H1 (cell line): ENCODE results near the gene DCDC2C. TPM values are rescaled to one million over a fixed set of nuclear protein-coding genes. Genes with fewer than 3 reads are reported as not detected.
A peak's percentile ranks its signal among the peaks of the same experiment; 100 is the strongest.

Experiments
- CTCF ChIA-PET: fragments of 300-600 bp; sonication (Branson Sonifier 250); formaldehyde crosslinking; loops from one replicate; lab custom pipeline; 2021; ENCODE audit not compliant: partially characterized antibody; lab: Charles Lee
- POLR2A ChIA-PET: fragments of 300-600 bp; sonication (Branson Sonifier 250); formaldehyde crosslinking; loops from one replicate; lab custom pipeline; 2021; ENCODE audit warnings: inconsistent platforms; ENCODE audit not compliant: partially characterized antibody; lab: Charles Lee
- DNase-seq, 2 experiments: peaks; one replicate each; pipeline versions ENCODE4 v3.0.0 to v3.0.0-alpha.2; 2010 to 2022; ENCODE audit warnings: low spot score in 2 of 2, low read depth in 1 of 2, mixed read lengths in 1 of 2
- FAIRE-seq: peaks from 2 replicates; lab custom pipeline; 2011; peaks lifted over from hg19 to GRCh38; lab: Jason Lieb, UNC
- H2AFZ ChIP-seq: 2 replicates; pipeline ENCODE4 v1.8.1; 2012; ENCODE audit warnings: low read length, inconsistent platforms
- H2AK5ac ChIP-seq: 2 replicates; pipeline ENCODE4 v1.6.1; 2013; ENCODE audit warnings: low read depth, low read length
- H2BK120ac ChIP-seq: replicated peaks from 2 replicates; pipeline ENCODE3; 2013; ENCODE audit warnings: low read depth, low read length, inconsistent platforms
- H2BK12ac ChIP-seq: 2 replicates; pipeline ENCODE4 v1.6.1; 2013; ENCODE audit warnings: low read depth, low read length
- H2BK15ac ChIP-seq: 2 replicates; pipeline ENCODE4 v1.6.1; 2013; ENCODE audit warnings: low read length
- H2BK20ac ChIP-seq: 2 replicates; pipeline ENCODE4 v1.6.1; 2013; ENCODE audit warnings: low read length
- H2BK5ac ChIP-seq: 2 replicates; pipeline ENCODE4 v1.6.1; 2013; ENCODE audit warnings: low read depth, low read length
- H3K14ac ChIP-seq: 2 replicates; pipeline ENCODE4 v1.6.1; 2013; ENCODE audit warnings: inconsistent platforms; ENCODE audit not compliant: insufficient read length
- H3K18ac ChIP-seq: 2 replicates; pipeline ENCODE4 v1.6.1; 2013; ENCODE audit warnings: low read length; ENCODE audit errors: extremely low read depth
- H3K23ac ChIP-seq: 2 replicates; pipeline ENCODE4 v1.6.1; 2013; ENCODE audit warnings: inconsistent platforms; ENCODE audit not compliant: insufficient read length
- H3K23me2 ChIP-seq: 2 replicates; pipeline ENCODE4 v1.6.1; 2013; ENCODE audit warnings: low read depth, low read length
- H3K27ac ChIP-seq: 2 replicates; pipeline ENCODE4 v1.6.1; 2011; ENCODE audit warnings: low read depth, low read length, inconsistent platforms
- H3K27me3 ChIP-seq, 4 experiments: replicated peaks in 1 of 4; 1 replicate in 1 of 4; 2 replicates in 3 of 4; pipeline versions ENCODE4 v1.6.1 to v1.8.1; 2011 to 2013; ENCODE audit warnings: low read length in 3 of 4, mild to moderate bottlenecking in 3 of 4, inconsistent platforms in 2 of 4, mixed read lengths in 2 of 4, moderate library complexity in 1 of 4; ENCODE audit not compliant: control insufficient read depth in 3 of 4, insufficient read depth in 3 of 4; ENCODE audit errors: extremely low read depth in 1 of 4
- H3K36me3 ChIP-seq, 4 experiments: 2 replicates each; pipeline versions ENCODE4 v1.6.1 to v1.8.1; 2011 to 2013; ENCODE audit warnings: mild to moderate bottlenecking in 4 of 4, low read length in 3 of 4, moderate library complexity in 2 of 4, control low read depth in 1 of 4, inconsistent platforms in 1 of 4; ENCODE audit not compliant: insufficient read depth in 4 of 4, control insufficient read depth in 2 of 4
- H3K4ac ChIP-seq: replicated peaks from 2 replicates; pipeline ENCODE3; 2013; ENCODE audit warnings: low read length, low read depth, mixed read lengths, inconsistent platforms; ENCODE audit not compliant: insufficient read length
- H3K4me1 ChIP-seq, 4 experiments: replicated peaks in 1 of 4; 1 replicate in 1 of 4; 2 replicates in 3 of 4; pipeline versions ENCODE4 v1.6.1 to v1.8.1; 2011 to 2013; ENCODE audit warnings: low read length in 3 of 4, inconsistent platforms in 2 of 4, mixed read lengths in 1 of 4; ENCODE audit not compliant: insufficient read depth in 4 of 4, control insufficient read depth in 3 of 4
- H3K4me2 ChIP-seq, 2 experiments: 2 replicates each; pipeline versions ENCODE4 v1.6.1 to v1.8.1; 2011 to 2013; ENCODE audit warnings: low read depth in 2 of 2, low read length in 2 of 2, control low read depth in 1 of 2, inconsistent platforms in 1 of 2, mild to moderate bottlenecking in 1 of 2; ENCODE audit not compliant: insufficient read depth in 1 of 2
- H3K4me3 ChIP-seq, 4 experiments: fragments of 200-600, 300-600 bp in 1 of 4; sonication (generic), shearing (Covaris generic), sonication (Bioruptor Twin) in 1 of 4; 2 replicates each; pipeline versions ENCODE4 v1.5.1 to v1.8.1; 2011 to 2016; ENCODE audit warnings: low read length in 4 of 4, low read depth in 3 of 4, control low read depth in 2 of 4, inconsistent platforms in 2 of 4, mild to moderate bottlenecking in 2 of 4, mixed read lengths in 1 of 4, moderate library complexity in 1 of 4; ENCODE audit not compliant: insufficient read depth in 2 of 4; ENCODE audit errors: extremely low read depth in 1 of 4
- H3K56ac ChIP-seq: replicated peaks from 2 replicates; pipeline ENCODE3; 2013; ENCODE audit warnings: low read depth, mild to moderate bottlenecking, mixed read lengths, low read length, inconsistent platforms; ENCODE audit not compliant: insufficient read length
- H3K79me1 ChIP-seq: 2 replicates; pipeline ENCODE4 v1.6.1; 2013; ENCODE audit warnings: low read depth, low read length, control low read depth
- H3K79me2 ChIP-seq, 2 experiments: 2 replicates each; pipeline versions ENCODE4 v1.6.1 to v1.8.1; 2012 to 2013; ENCODE audit warnings: low read length in 2 of 2, mild to moderate bottlenecking in 2 of 2, inconsistent platforms in 1 of 2; ENCODE audit not compliant: insufficient read depth in 2 of 2, control insufficient read depth in 1 of 2
- H3K9ac ChIP-seq, 4 experiments: replicated peaks in 1 of 4; 1 replicate in 1 of 4; 2 replicates in 3 of 4; pipeline versions ENCODE4 v1.6.1 to v1.8.1; 2011 to 2013; ENCODE audit warnings: low read depth in 3 of 4, low read length in 3 of 4, control low read depth in 2 of 4, mild to moderate bottlenecking in 2 of 4, moderate library complexity in 2 of 4, inconsistent platforms in 1 of 4; ENCODE audit errors: extremely low read depth in 1 of 4
- H3K9me3 ChIP-seq, 2 experiments: 2 replicates each; pipeline versions ENCODE4 v1.6.1 to v1.8.1; 2012 to 2013; ENCODE audit warnings: mild to moderate bottlenecking in 2 of 2, moderate library complexity in 2 of 2, control low read depth in 1 of 2, inconsistent platforms in 1 of 2, low read depth in 1 of 2, low read length in 1 of 2, mixed read lengths in 1 of 2; ENCODE audit not compliant: insufficient read depth in 2 of 2
- H4K20me1 ChIP-seq, 2 experiments: replicated peaks in 1 of 2; 2 replicates each; pipeline versions ENCODE3 to v1.8.1; 2011 to 2013; ENCODE audit warnings: inconsistent platforms in 2 of 2, low read length in 2 of 2, mild to moderate bottlenecking in 1 of 2; ENCODE audit not compliant: insufficient read depth in 2 of 2, control insufficient read depth in 1 of 2
- H4K5ac ChIP-seq: 2 replicates; pipeline ENCODE4 v1.6.1; 2013; ENCODE audit warnings: low read length, low read depth, mixed read lengths, inconsistent platforms; ENCODE audit not compliant: insufficient read length
- H4K8ac ChIP-seq: 2 replicates; pipeline ENCODE4 v1.8.0; 2013; ENCODE audit warnings: mild to moderate bottlenecking, moderate library complexity, low read length, inconsistent platforms; ENCODE audit not compliant: insufficient read depth; ENCODE audit errors: extremely low read depth
- H4K91ac ChIP-seq: replicated peaks from 2 replicates; pipeline ENCODE3; 2013; ENCODE audit warnings: low read length, mixed read lengths, inconsistent platforms; ENCODE audit not compliant: insufficient read length
- HDAC6 ChIP-seq: IDR thresholded peaks from one replicate; pipeline ENCODE4 v1.7.1; 2012; ENCODE audit warnings: low read depth, mild to moderate bottlenecking, inconsistent platforms, low read length, moderate library complexity
- RAD21 ChIP-seq, 2 experiments: IDR thresholded peaks in 1 of 2; conservative IDR thresholded peaks in 1 of 2; 2 replicates each; pipeline ENCODE4 v1.6.1; 2011; ENCODE audit warnings: low read depth in 2 of 2, low read length in 2 of 2, improper control_type of control experiment in 1 of 2, inconsistent platforms in 1 of 2, mild to moderate bottlenecking in 1 of 2, moderate library complexity in 1 of 2
- WGBS, 2 experiments: shearing (Covaris generic) in 1 of 2; methylation state at CpG; one replicate each; pipeline versions ENCODE4 v1.1.6 to v1.1.7; 2013 to 2015; ENCODE audit warnings: low lambda C conversion rate in 2 of 2, mixed read lengths in 2 of 2, inconsistent platforms in 1 of 2, low coverage in 1 of 2, missing lambda C conversion rate in 1 of 2; ENCODE audit not compliant: insufficient replicate concordance in 2 of 2, insufficient coverage in 1 of 2, insufficient read length in 1 of 2; ENCODE audit errors: extremely low coverage in 1 of 2, missing lambda C conversion rate in 1 of 2; 5-methylcytosine and 5-hydroxymethylcytosine counted together
- polyA plus RNA-seq, 7 experiments: library from polyadenylated mRNA; depleted of rRNA in 3 of 7; stranded (reverse) in 5 of 7; unstranded in 2 of 7; fragments of >200 nt in 5 of 7; fragments of 200-250 nt in 2 of 7; gene quantifications; 1 replicate in 5 of 7; 2 replicates in 1 of 7; 4 replicates in 1 of 7; pipeline versions ENCODE4 v1.2.1 to v1.2.3, GENCODE V29; 2011 to 2013; ENCODE audit warnings: missing spikeins in 2 of 7, mixed read lengths in 2 of 7
- total RNA-seq: library from RNA; stranded (reverse); fragmentation: NEBNext Ultra II Directional; extraction: Animal tissue kit (Norgen Biotek cat#: 25700); gene quantifications from 2 replicates; pipeline ENCODE4 v1.2.1, GENCODE V29; 2021

Gene DCDC2C
- total and polyA plus RNA-seq, 2 of the 8 experiments (the other 6 are each of a cell fraction or from before 2014, with no cell fraction given), result 0.50 TPM; not detected in 1

DNA sequence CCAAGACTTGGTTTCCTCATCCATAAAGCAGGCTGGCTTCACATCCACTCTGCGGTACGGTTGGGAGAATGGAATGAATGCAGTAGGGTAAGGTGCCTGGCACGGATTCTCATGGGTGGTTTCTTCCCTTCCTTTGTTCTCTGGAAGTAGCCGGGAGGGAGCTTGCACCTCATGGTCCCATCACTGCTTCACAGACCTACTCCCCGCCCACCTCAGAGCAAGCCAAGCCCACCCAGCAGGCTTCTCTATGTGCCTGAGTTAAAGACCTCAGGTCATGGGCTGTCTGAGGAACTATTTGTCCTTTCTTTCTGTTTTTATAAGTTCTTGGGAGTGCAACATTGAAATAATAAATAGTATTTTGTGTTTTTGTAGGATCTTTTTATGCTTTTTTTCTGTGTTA, 3.5 kb downstream of the DCDC2C start:
- whole genome bisulfite sequencing, 2 experiments, result 88% methylated on average over 4 of the region's 5 CpGs; no CpG with 5 or more reads in 1 of the 2 experiments
- TF ChIP-seq RAD21 (IDR thresholded peaks at IDR 0.05 in 1 of 2, conservative IDR thresholded peaks at IDR 0.05 in 1 of 2; ENCODE audit: low read depth in 2 of 2, low read length in 2 of 2) (no peak), HDAC6 (no peak)

More for the DNA sequence above, 3.5 kb downstream of the DCDC2C start:
- H3K79me2 ChIP-seq, result no peaks in the 10 kb centered on the region
- CTCF ChIA-PET, result interaction anchor here (1.7 kb wide), 1 partner anchor 15 kb away, joined by 3 read pairs; no protein-coding TSS in a partner anchor
- peaks cover 0 to 3% (median 1%) of the 10 kb centered on the region in 4 experiments; a peak in 4 of 7 replicates for H3K4me1 ChIP-seq
- no peak overlapping the region for H2AK5ac ChIP-seq
- H4K5ac ChIP-seq, result no peak overlapping the region
- peaks cover 4% of the 10 kb centered on the region; the same call in 1 of the 2 replicates for H3K23me2 ChIP-seq
- no peak overlapping the region for H3K56ac ChIP-seq
- H2AFZ ChIP-seq, result peak overlapping the region; percentile 70; the same call in 1 of the 2 replicates
- H3K4me2 ChIP-seq, result no peak overlapping the region
- FAIRE-seq (no peak), DNase-seq (no peak)
- POLR2A ChIA-PET, result no interaction called here
- H3K4me3 ChIP-seq, result no peak overlapping the region
- H3K23ac ChIP-seq, result no peak overlapping the region
- no peak overlapping the region for H3K9ac ChIP-seq
- no peak overlapping the region for H2BK5ac ChIP-seq
- H3K79me1 ChIP-seq, result no peaks in the 10 kb centered on the region
- H4K91ac ChIP-seq, result no peak overlapping the region
- peaks cover 0 to 8% of the 10 kb centered on the region in 2 experiments; a peak in 2 of 4 replicates for H3K9me3 ChIP-seq
- H3K4ac ChIP-seq, result no peak overlapping the region
- H3K14ac ChIP-seq, result no peak overlapping the region
- H3K18ac ChIP-seq, result no peak overlapping the region
- no peak overlapping the region for H2BK20ac ChIP-seq
- peaks cover 5 to 17% (median 9%) of the 10 kb centered on the region in 4 experiments; a peak in 6 of 7 replicates for H3K27me3 ChIP-seq
- H4K8ac ChIP-seq, result no peak overlapping the region
- H3K27ac ChIP-seq, result no peak overlapping the region
- no peak overlapping the region for H2BK120ac ChIP-seq
- H3K36me3 ChIP-seq, result no peaks in the 10 kb centered on the region
- H2BK15ac ChIP-seq, result no peak overlapping the region
- H2BK12ac ChIP-seq, result no peak overlapping the region
- no peaks in the 10 kb centered on the region for H4K20me1 ChIP-seq
